Measurements from ENCODE around the gene PDZK1IP1.
A peak's percentile ranks its signal among the peaks of the same experiment; 100 is the strongest.

Gene PDZK1IP1

GRCh38 chr1:47181095-47181954 lies 8.5 kb downstream of the PDZK1IP1 start:
- Histone ChIP-seq H3K27me3 (peaks cover 0 to 28% of the 10 kb centered on the region in 2 donors), H3K4me3 (no peak overlapping the region), H3K27ac (no peak overlapping the region), H3K9me3 (no peaks in the 10 kb centered on the region), H3K4me1 (peaks cover 0 to 19% (median 13%) of the 10 kb centered on the region in 4 donors), H3K36me3 (no peaks in the 10 kb centered on the region)
- intact Hi-C loops (cut with DNase I; ENCODE audit: low total_unique reads), result loop anchor here (10.0 kb wide), 1 partner anchor 533 kb away; no protein-coding TSS in a partner anchor
- TF ChIP-seq CTCF (IDR thresholded peaks at IDR 0.05), result no peak
- DNase-seq, result peak in 1 of 2 donors; percentile 55

- H3K4me3 ChIP-seq, result no peak overlapping the region
- intact Hi-C loops (cut with DNase I; ENCODE audit: low total_unique reads), result loop anchor here (10.0 kb wide), 1 partner anchor 534 kb away; no protein-coding TSS in a partner anchor
- peaks cover 0 to 28% of the 10 kb centered on the region in 2 donors for H3K27me3 ChIP-seq
- no peaks in the 10 kb centered on the region for H3K36me3 ChIP-seq
- H3K4me1 ChIP-seq, result peaks cover 0 to 19% (median 13%) of the 10 kb centered on the region in 4 donors
- H3K27ac ChIP-seq, result no peak overlapping the region
- no peak for DNase-seq
- no peak for TF ChIP-seq CTCF (IDR thresholded peaks at IDR 0.05)
- H3K9me3 ChIP-seq, result no peaks in the 10 kb centered on the region
These were observed 9.2 kb downstream of the PDZK1IP1 start for GRCh38 chr1:47180603-47181094.

GRCh38 chr1:47179988-47180563 lies 9.8 kb downstream of the PDZK1IP1 start:
- peaks cover 0 to 28% of the 10 kb centered on the region in 2 donors for H3K27me3 ChIP-seq
- no peak for TF ChIP-seq CTCF (IDR thresholded peaks at IDR 0.05)
- H3K4me3 ChIP-seq, result no peak overlapping the region

GRCh38 chr1:47179017-47179987 lies 10.5 kb downstream of the PDZK1IP1 start:
- DNase-seq, result peak; percentile 90 to 93
- Histone ChIP-seq H3K4me3 (peak overlapping the region; percentile 32 to 44), H3K36me3 (no peaks in the 10 kb centered on the region), H3K4me1 (peaks cover 0 to 22% (median 13%) of the 10 kb centered on the region in 4 donors), H3K9me3 (no peaks in the 10 kb centered on the region), H3K27ac (peak overlapping the region; percentile 8 to 45), H3K27me3 (peaks cover 0 to 28% of the 10 kb centered on the region in 2 donors)
- intact Hi-C loops (cut with DNase I; ENCODE audit: low total_unique reads), result loop anchor here (2.0 kb wide), 1 partner anchor 83 kb away; no protein-coding TSS in a partner anchor
- peak; percentile 90 to 91 for TF ChIP-seq CTCF (IDR thresholded peaks at IDR 0.05)

More at GRCh38 chr1:47179988-47180563, 9.8 kb downstream of the PDZK1IP1 start:
- H3K27ac ChIP-seq, result no peak overlapping the region
- peaks cover 0 to 21% (median 13%) of the 10 kb centered on the region in 4 donors for H3K4me1 ChIP-seq
- H3K36me3 ChIP-seq, result no peaks in the 10 kb centered on the region
- intact Hi-C loops (cut with DNase I; ENCODE audit: low total_unique reads), result loop anchor here (2.0 to 10.0 kb wide), 2 partner anchors 83 to 535 kb away; no protein-coding TSS in a partner anchor
- DNase-seq, result no peak
- no peaks in the 10 kb centered on the region for H3K9me3 ChIP-seq

GRCh38 chr1:47178654-47179016 lies 11.2 kb downstream of the PDZK1IP1 start:
- Histone ChIP-seq H3K27ac (peak overlapping the region in 1 of 2 donors; percentile 9), H3K27me3 (peaks cover 0 to 24% of the 10 kb centered on the region in 2 donors), H3K9me3 (no peaks in the 10 kb centered on the region), H3K36me3 (no peaks in the 10 kb centered on the region), H3K4me3 (no peak overlapping the region), H3K4me1 (peaks cover 0 to 22% (median 13%) of the 10 kb centered on the region in 4 donors)
- intact Hi-C loops (cut with DNase I; ENCODE audit: low total_unique reads), result loop anchor here (2.0 kb wide), 1 partner anchor 84 kb away; no protein-coding TSS in a partner anchor
- TF ChIP-seq CTCF (IDR thresholded peaks at IDR 0.05), result no peak
- peak in 1 of 2 donors; percentile 59 for DNase-seq
